NCI-H1436 (cell line): ENCODE measurements around the gene CSRP3.

Experiments used
- DNase-seq: peaks from one replicate; lab custom pipeline; 2025; lab: John Stamatoyannopoulos, UW

The CSRP3 gene

GRCh38 chr11:19201737-19202605 is at the start of gene CSRP3:
TSS of gene CSRP3 (minus strand) at chr11:19201983. CDS start at chr11:19192448, 9,535 bp downstream.
- no peak for DNase-seq

DNA sequence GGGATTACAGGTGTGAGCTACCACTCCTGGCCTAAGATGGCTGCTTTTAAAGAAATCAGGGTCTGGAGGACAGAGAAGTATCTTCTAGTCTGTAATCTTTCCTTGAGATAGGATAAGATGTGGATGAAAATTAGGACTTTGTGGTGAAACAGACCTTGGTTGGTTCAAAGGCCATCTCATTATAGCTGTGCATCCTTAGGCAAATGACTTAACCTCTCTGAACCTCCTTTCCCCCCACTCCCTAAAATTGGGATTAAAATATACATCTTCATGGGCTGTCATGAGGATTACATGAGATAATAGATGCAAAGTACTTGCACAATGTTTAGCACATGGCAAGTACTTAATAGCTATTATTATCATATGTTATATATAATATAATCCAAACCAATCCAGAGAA is 49.8 kb upstream of the CSRP3 start:
- DNase-seq, result no peak

GRCh38 chr11:19246816-19247215 is 45.0 kb upstream of the CSRP3 start:
- DNase-seq, result no peak

GRCh38 chr11:19245351-19245750 is 43.6 kb upstream of the CSRP3 start:
- no peak for DNase-seq

GRCh38 chr11:19244621-19245020 is 42.8 kb upstream of the CSRP3 start:
- DNase-seq, result no peak

- DNase-seq, result no peak
These were observed 42.3 kb upstream of the CSRP3 start for GRCh38 chr11:19244084-19244483.

DNA sequence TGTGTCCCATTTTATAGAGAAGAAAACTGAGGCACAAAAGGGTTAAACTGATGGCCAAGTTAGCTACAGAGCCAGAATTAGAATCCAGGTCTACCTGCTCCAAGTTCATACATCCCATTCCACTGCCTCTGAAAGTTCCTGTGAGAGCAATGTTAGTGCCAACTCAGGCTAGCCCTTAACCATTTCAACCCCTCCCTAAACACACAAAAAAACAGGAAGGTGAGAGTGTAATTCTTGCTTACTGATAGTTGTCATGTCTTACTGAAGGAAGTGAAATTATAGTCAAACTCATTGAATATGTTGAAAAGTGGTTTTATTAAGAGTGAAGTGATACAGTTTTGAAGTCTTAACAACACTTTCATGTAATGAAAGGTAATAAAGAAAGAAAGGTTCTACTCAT is 41.8 kb upstream of the CSRP3 start:
- DNase-seq, result no peak

DNA sequence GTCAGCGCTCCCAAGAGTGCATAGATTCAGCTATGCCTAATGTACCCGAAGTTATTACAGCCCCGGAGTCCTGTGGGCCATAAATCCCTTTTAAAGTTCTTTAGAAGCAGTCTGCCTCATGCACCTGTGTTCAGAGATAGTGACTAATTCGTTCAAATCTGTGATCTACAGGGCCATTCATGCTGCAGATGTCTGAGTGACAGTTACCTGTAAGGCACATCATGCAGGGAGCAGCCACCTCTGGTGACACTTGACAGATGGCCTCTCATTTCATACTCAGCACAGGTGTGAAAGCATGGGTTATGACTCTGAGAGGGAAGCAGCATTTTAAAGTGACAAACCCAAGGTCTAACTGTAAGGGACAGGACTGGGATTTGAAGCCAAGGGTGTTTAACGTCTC is 41.4 kb upstream of the CSRP3 start:
- no peak for DNase-seq

DNA sequence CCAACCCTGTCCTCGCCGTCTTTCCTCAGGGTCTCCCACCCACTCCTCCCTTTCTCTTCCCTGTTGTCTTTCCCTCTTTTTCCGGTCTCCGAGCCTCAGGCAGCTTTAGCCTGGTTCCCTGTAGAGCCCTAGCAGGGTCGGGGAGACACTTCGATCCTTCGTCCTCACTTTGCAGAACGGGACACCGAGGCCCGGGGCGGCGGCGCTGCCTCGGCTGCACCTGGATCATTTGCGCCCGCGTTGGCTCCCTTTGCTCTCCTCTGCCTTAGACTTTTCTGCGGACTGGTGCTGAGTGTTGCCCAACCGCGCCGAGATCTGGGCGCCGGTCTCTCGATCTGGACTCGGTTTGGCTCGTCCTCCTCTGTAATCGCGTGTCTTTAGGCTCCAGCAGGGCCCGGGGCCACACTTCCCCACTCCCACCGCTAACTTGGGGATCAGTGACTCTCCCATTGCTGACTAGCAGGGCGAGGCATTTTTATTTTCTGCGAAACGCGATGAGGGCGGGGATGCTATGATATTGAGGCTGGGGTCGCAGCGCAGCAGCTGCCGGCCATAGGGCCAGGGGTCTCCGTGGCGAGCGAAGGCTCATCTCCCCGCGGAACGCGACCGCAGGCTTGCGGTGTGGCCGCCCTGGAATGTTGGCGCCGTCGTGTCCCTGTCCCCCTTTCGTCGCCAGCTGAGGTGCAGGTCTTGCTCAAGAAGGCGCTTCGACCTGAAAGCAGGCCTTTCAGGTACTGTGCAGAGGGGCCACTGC is 40.6 kb upstream of the CSRP3 start:
- no peak for DNase-seq

GRCh38 chr11:19241260-19242178 is 39.7 kb upstream of the CSRP3 start:
- DNase-seq, result no peak

GRCh38 chr11:19240420-19241259 is 38.9 kb upstream of the CSRP3 start, which contains the start of gene E2F8:
TSS of gene E2F8 (minus strand) at chr11:19240945. CDS start at chr11:19240121, 824 bp downstream.
- peak; percentile 90 for DNase-seq

DNA sequence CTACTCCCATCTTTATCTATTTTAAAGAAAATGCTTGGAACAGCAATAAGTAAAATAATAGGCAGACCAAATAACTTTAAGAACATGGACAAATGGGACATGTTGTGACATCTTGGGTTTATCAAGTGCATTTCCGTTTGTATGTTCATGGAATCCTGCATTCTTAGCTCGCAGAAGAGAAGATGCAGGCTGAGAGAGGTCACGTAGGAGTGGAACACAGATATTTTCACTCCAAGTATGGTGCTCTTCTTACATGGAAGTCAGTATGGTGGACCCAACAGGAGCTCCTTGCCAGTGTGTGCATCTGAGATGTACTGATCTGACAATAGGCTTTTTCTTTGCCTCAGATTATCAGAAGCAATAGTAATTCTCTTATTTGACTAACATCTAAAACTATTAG is 37.3 kb upstream of the CSRP3 start:
- no peak for DNase-seq

DNA sequence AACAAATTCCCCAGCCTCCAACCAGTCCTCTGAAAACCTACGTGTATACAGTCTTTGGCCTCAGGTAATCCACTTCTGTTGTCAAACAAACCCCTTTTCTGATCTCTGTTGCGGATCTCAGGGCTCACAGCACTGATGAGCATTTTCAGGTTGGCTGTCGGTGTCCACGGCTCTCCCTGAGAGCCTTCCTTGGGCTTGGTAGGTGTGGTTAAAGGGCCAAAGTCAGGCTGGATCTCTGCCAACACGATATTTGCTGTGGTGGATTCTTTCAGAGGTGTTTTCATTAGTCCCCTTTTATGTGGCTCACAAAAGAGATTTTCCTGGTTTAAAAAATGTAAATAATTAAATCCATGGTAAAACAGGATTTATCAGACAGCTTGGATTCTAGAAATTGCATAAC is 36.0 kb upstream of the CSRP3 start:
- DNase-seq, result no peak

GRCh38 chr11:19237381-19237780 is 35.6 kb upstream of the CSRP3 start:
- DNase-seq, result no peak

DNA sequence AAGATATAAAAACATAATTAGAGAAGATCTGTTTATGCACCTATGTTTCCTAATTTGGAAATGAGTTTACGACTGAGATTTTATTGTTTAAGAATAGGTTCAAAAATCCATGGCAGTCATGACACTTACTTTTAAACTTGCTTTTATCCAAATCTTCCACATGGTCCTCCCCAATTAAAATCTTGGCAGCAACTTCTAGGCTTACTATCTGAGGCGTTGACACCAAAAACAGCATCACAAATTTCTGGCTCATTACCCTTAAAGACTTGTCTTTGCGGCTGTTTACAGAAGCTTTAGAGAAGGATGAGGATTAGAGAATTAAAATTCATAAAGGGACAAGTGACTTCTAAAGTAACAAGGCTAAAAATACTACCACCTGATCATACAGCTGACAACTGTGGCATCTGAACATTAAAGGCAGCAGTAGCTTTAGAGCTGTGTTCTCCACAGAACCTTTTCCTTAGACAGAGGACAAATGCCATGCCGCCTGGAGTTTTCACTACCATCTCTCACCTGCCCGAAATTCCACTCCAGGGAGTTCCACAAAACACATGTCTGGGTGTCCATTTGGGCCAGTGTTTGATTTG is 32.5 kb upstream of the CSRP3 start:
- no peak for DNase-seq

- DNase-seq, result no peak
These were observed 31.2 kb upstream of the CSRP3 start for GRCh38 chr11:19232910-19233503.

DNA sequence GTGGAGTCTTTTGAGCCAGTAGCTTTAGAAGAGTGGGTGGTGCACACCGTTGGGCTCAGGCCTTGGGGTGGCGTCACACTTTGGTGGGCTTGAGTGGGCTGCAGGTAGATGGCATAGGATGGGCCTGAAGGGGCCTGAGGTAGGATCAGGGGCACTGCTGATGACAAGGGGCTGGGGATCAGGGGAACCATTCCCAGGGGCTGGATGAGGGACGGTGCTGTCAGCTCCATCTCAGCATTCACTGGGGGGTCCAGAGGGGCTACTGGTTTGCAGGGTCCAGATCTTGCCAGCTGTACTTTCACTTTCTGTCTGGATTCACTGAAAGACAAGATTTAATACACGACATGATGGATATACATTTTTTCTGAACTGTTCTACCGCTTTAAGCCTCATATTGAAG is 27.9 kb upstream of the CSRP3 start:
- no peak for DNase-seq

GRCh38 chr11:19228968-19229367 is 27.2 kb upstream of the CSRP3 start:
- DNase-seq, result no peak

DNA sequence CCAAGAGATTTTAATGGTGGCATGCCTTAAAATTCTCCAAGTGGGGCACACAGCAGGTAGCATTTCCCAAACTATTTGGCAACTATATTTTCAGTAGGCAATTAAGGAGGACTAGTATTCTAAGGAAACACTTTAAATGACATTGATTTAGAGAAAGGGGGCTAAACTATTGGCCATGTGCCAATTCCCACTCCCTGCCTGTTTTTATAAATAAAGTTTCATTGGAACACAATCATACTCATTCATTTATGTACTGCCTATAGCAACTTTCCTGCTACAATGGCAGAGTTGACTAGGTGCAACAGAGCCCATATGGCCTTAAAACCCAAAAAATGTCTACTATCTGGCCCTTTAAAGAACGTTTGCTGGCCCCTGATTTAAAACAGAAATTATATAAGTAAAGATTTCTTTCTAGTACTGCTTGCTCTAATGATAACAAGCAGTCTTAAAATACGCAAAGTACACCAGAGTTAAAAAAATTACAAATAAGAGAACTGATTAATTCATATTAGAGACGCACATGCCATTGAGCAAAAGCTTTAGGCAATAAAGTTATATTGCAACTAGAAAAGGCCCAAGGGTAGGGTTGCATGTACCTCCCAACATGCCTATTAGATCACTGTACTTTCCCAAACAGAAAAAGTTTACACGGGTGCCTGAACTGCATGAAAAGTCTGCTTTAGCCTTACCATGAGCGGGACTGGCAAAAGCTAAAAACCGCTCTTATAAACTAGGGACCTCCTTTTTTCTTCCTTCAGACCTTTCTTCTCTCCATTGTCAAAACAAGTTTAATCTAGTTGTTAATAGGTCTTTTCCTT is 24.8 kb upstream of the CSRP3 start:
- no peak for DNase-seq

DNA sequence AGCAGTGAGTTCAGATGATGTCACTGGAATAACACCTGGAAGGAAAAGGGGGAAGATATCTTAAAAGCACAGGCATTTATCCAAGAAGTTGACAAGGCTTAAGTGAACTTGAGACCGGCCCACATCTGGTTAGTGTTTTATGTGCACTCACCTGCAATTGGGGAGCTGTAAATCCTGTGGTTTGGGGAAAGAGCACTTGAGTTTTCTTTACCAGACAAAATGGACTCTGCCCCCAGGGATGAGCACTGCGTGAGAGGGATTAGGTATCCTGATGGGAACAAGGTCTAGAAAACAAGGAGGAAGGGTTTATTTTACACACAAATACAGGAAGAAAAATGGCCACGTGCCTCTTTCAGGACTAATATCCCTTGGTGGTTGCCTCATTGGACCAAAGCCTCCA is 23.8 kb upstream of the CSRP3 start:
- DNase-seq, result no peak
